Subcutaneous abdominal adipose tissue (tissue), 5 donors: ENCODE data around the gene MRRF.
A peak's percentile ranks its signal among the peaks of the same experiment; 100 is the strongest.

Experiments
- H3K27ac ChIP-seq: one replicate; pipeline ENCODE4 v1.7.0; 2013; ENCODE audit warnings: low read depth, mild to moderate bottlenecking, inconsistent platforms, low read length, moderate library complexity
- H3K27me3 ChIP-seq, 5 donors: one replicate each; pipeline ENCODE4 v1.7.0; 2013; ENCODE audit warnings: low read length in 5 of 5, inconsistent platforms in 1 of 5; ENCODE audit not compliant: control insufficient read depth in 5 of 5, insufficient read depth in 4 of 5
- H3K36me3 ChIP-seq, 5 donors: one replicate each; pipeline ENCODE4 v1.7.0; 2013; ENCODE audit warnings: low read length in 5 of 5; ENCODE audit not compliant: control insufficient read depth in 5 of 5, insufficient read depth in 5 of 5
- H3K4me1 ChIP-seq, 5 donors: one replicate each; pipeline ENCODE4 v1.7.0; 2013; ENCODE audit warnings: low read length in 5 of 5, mild to moderate bottlenecking in 3 of 5, moderate library complexity in 1 of 5; ENCODE audit not compliant: control insufficient read depth in 5 of 5, insufficient read depth in 5 of 5
- H3K4me3 ChIP-seq, 5 donors: one replicate each; pipeline ENCODE4 v1.7.0; 2013; ENCODE audit warnings: low read length in 5 of 5, low read depth in 1 of 5
- H3K9ac ChIP-seq, 5 donors: one replicate each; pipeline ENCODE4 v1.7.0; 2013; ENCODE audit warnings: low read length in 5 of 5, mild to moderate bottlenecking in 4 of 5, moderate library complexity in 3 of 5
- H3K9me3 ChIP-seq, 5 donors: one replicate each; pipeline ENCODE4 v1.7.0; 2013; ENCODE audit warnings: low read length in 5 of 5; ENCODE audit not compliant: control insufficient read depth in 5 of 5
- donor health status: healthy.
- donor health status: healthy.
- donor health status: healthy.
- donor health status: healthy.
- donor health status: healthy.

Gene MRRF

GRCh38 chr9:122372856-122373845 lies 108.5 kb downstream of the MRRF start:
- H3K27me3 ChIP-seq, result peaks cover 0 to 17% (median 9%) of the 10 kb centered on the region in 5 donors
- H3K4me3 ChIP-seq, result no peak overlapping the region
- H3K4me1 ChIP-seq, result peaks cover 0 to 52% (median 39%) of the 10 kb centered on the region in 5 donors
- H3K27ac ChIP-seq, result no peak overlapping the region
- H3K9ac ChIP-seq, result no peak overlapping the region
- no peaks in the 10 kb centered on the region for H3K9me3 ChIP-seq
- H3K36me3 ChIP-seq, result peaks cover 0 to 4% (median 0%) of the 10 kb centered on the region in 5 donors

DNA sequence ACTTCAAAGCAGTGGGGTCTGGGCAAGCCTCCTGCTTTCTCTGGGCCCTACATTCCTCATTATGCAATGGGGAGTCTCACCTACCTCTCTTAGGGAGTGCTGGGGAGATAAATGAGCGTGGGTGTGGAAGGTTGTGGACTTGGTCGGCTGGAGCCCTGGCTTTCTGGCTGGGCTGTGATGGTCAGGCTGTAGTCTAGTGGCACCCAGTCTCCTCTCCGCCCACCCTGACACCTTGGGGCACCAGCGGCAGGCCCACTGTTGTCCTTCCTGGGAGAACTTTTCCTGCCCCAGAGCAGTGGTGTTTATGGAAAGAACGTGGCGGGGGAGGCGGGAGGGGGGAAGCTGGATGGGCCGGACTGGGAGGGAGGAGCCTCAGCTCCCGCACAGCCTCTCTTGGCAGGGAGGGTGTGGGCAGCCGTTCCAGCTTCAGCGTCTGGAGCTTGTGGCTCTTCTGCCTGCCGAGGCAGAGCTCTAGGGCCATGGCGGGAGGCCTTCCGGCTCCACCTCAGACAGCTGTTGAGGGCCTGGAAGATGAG lies 110.3 kb downstream of the MRRF start:
- Histone ChIP-seq H3K27me3 (peaks cover 0 to 17% (median 9%) of the 10 kb centered on the region in 5 donors), H3K9me3 (peaks cover 0 to 4% (median 3%) of the 10 kb centered on the region in 5 donors), H3K9ac (peak overlapping the region in 1 of 5 donors; percentile 38), H3K4me1 (peaks cover 0 to 52% (median 39%) of the 10 kb centered on the region in 5 donors), H3K27ac (no peak overlapping the region), H3K36me3 (peaks cover 0 to 11% (median 0%) of the 10 kb centered on the region in 5 donors), H3K4me3 (no peak overlapping the region)

- H3K27ac ChIP-seq, result no peak overlapping the region
- H3K9ac ChIP-seq, result no peak overlapping the region
- no peak overlapping the region for H3K4me3 ChIP-seq
- H3K36me3 ChIP-seq, result peaks cover 0 to 11% (median 0%) of the 10 kb centered on the region in 5 donors
- peaks cover 0 to 4% (median 3%) of the 10 kb centered on the region in 5 donors for H3K9me3 ChIP-seq
- H3K27me3 ChIP-seq, result peaks cover 0 to 5% (median 0%) of the 10 kb centered on the region in 5 donors
- H3K4me1 ChIP-seq, result peaks cover 0 to 36% (median 23%) of the 10 kb centered on the region in 5 donors
Measured at GRCh38 chr9:122376796-122377195, 112.1 kb downstream of the MRRF start.

GRCh38 chr9:122377241-122378164 lies 112.8 kb downstream of the MRRF start:
- no peak overlapping the region for H3K4me3 ChIP-seq
- H3K27ac ChIP-seq, result no peak overlapping the region
- H3K4me1 ChIP-seq, result peaks cover 0 to 31% (median 22%) of the 10 kb centered on the region in 5 donors

GRCh38 chr9:122378236-122378635 lies 113.6 kb downstream of the MRRF start:
- peaks cover 0 to 3% (median 0%) of the 10 kb centered on the region in 5 donors for H3K27me3 ChIP-seq
- peaks cover 0 to 11% (median 0%) of the 10 kb centered on the region in 5 donors for H3K36me3 ChIP-seq
- H3K27ac ChIP-seq, result no peak overlapping the region
- peaks cover 0 to 32% (median 27%) of the 10 kb centered on the region in 5 donors for H3K4me1 ChIP-seq
- peaks cover 0 to 4% (median 3%) of the 10 kb centered on the region in 5 donors for H3K9me3 ChIP-seq
- H3K4me3 ChIP-seq, result no peak overlapping the region
- no peak overlapping the region for H3K9ac ChIP-seq

More at GRCh38 chr9:122377241-122378164, 112.8 kb downstream of the MRRF start:
- Histone ChIP-seq H3K36me3 (peaks cover 0 to 11% (median 0%) of the 10 kb centered on the region in 5 donors), H3K9me3 (peaks cover 0 to 4% (median 3%) of the 10 kb centered on the region in 5 donors), H3K9ac (no peak overlapping the region), H3K27me3 (peaks cover 0 to 3% (median 0%) of the 10 kb centered on the region in 5 donors)

- Histone ChIP-seq H3K27ac (no peak overlapping the region), H3K9me3 (peaks cover 0 to 4% (median 3%) of the 10 kb centered on the region in 5 donors), H3K9ac (no peak overlapping the region), H3K36me3 (peaks cover 0 to 18% (median 0%) of the 10 kb centered on the region in 5 donors), H3K4me3 (no peak overlapping the region), H3K4me1 (peaks cover 0 to 36% (median 27%) of the 10 kb centered on the region in 5 donors), H3K27me3 (no peaks in the 10 kb centered on the region)
Measured at GRCh38 chr9:122379340-122379739, 114.7 kb downstream of the MRRF start.

DNA sequence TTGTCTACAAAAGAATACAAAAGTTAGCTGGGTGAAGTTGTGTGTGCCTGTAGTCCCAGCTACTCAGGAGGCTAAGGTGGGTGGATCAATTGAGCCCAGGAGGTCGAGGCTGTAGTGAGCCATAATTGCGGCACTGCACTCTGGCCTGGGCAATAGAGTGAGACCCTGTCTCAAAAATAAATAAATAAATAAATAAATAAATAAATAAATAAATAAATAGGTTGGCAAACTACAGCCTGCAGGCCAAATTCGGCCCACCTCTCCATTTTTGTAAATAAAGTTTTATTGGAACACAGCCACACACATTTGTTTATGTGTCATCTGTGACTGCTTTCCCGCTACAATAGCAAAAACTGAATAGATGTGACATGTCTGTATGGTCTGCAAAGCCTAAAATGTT lies 115.6 kb downstream of the MRRF start:
- Histone ChIP-seq H3K27ac (no peak overlapping the region), H3K27me3 (no peaks in the 10 kb centered on the region), H3K36me3 (peaks cover 0 to 18% (median 0%) of the 10 kb centered on the region in 5 donors), H3K9me3 (peaks cover 0 to 4% (median 3%) of the 10 kb centered on the region in 5 donors), H3K4me3 (no peak overlapping the region), H3K9ac (no peak overlapping the region), H3K4me1 (peaks cover 0 to 28% (median 19%) of the 10 kb centered on the region in 5 donors)
